Stimulated activated CD4-positive, alpha-beta T cell treated with anti-CD3 and anti-CD28 coated beads, Interleukin-1b, Interleukin-23, amount 100 ng/mL, for 1 hour (primary cell): Measurements from ENCODE around the gene EXOSC10.
A peak's percentile ranks its signal among the peaks of the same experiment; 100 is the strongest.

Experiments
- DNase-seq, 2 donors: peaks; one replicate each; pipeline ENCODE4 v3.0.0-alpha.2; 2020; ENCODE audit warnings: low read depth in 2 of 2

Gene EXOSC10

GRCh38 chr1:11099310-11100148 lies at the start of gene EXOSC10:
EXOSC10 (minus strand) TSS chr1:11099869; CDS start chr1:11099831, 38 bp downstream.
- DNase-seq: peak; percentile 90

GRCh38 chr1:11147197-11147770 lies 47.6 kb upstream of the EXOSC10 start:
- DNase-seq: no peak

GRCh38 chr1:11145741-11146140 lies 46.1 kb upstream of the EXOSC10 start:
- DNase-seq: no peak

GRCh38 chr1:11144570-11145256 lies 45.0 kb upstream of the EXOSC10 start:
- no peak for DNase-seq

GRCh38 chr1:11143907-11144306 lies 44.2 kb upstream of the EXOSC10 start:
- DNase-seq: no peak

- DNase-seq: no peak
These were observed 43.7 kb upstream of the EXOSC10 start for GRCh38 chr1:11143401-11143800.

GRCh38 chr1:11142618-11143391 lies 43.1 kb upstream of the EXOSC10 start:
- no peak for DNase-seq

GRCh38 chr1:11138952-11139351 lies 39.3 kb upstream of the EXOSC10 start:
- no peak for DNase-seq

GRCh38 chr1:11138029-11138428 lies 38.4 kb upstream of the EXOSC10 start:
- DNase-seq: no peak

GRCh38 chr1:11134898-11135266 lies 35.2 kb upstream of the EXOSC10 start:
- DNase-seq: no peak

- no peak for DNase-seq
These were observed 34.7 kb upstream of the EXOSC10 start for GRCh38 chr1:11134251-11134897.

GRCh38 chr1:11132563-11133293 lies 33.1 kb upstream of the EXOSC10 start:
- DNase-seq: no peak

- no peak for DNase-seq
These were observed 32.1 kb upstream of the EXOSC10 start for GRCh38 chr1:11131816-11132215.

GRCh38 chr1:11130406-11130805 lies 30.7 kb upstream of the EXOSC10 start:
- no peak for DNase-seq

GRCh38 chr1:11129649-11130390 lies 30.2 kb upstream of the EXOSC10 start:
- no peak for DNase-seq

GRCh38 chr1:11126569-11126968 lies 26.9 kb upstream of the EXOSC10 start:
- no peak for DNase-seq

GRCh38 chr1:11125931-11126330 lies 26.3 kb upstream of the EXOSC10 start:
- DNase-seq: no peak

GRCh38 chr1:11124965-11125364 lies 25.3 kb upstream of the EXOSC10 start:
- DNase-seq: no peak

GRCh38 chr1:11116318-11116717 lies 16.6 kb upstream of the EXOSC10 start:
- no peak for DNase-seq

GRCh38 chr1:11114966-11115365 lies 15.3 kb upstream of the EXOSC10 start:
- no peak for DNase-seq
